GM12865 (cell line): ENCODE data around the gene RHOXF2.
"Not testable (repeated sequence)": the region's sequence is repeated elsewhere in the genome, so short reads cannot be mapped to it uniquely, and the experiment has no call there.

Experiments
- DNase-seq: peaks from one replicate; pipeline ENCODE4 v3.0.0; 2010; ENCODE audit warnings: low read depth
- H3K4me3 ChIP-seq: 2 replicates; pipeline ENCODE4 v1.5.1; 2011; ENCODE audit warnings: mild to moderate bottlenecking, low read depth, low read length, control low read depth
- CTCF ChIP-seq: IDR thresholded peaks from 2 replicates; pipeline ENCODE4 v1.5.1; 2011; ENCODE audit warnings: low read length, control low read depth, low read depth, inconsistent platforms; ENCODE audit not compliant: insufficient read depth; ENCODE audit errors: missing control alignments

The RHOXF2 gene

GRCh38 chrX:120158313-120158712, at the start of gene RHOXF2:
Gene RHOXF2 (plus strand): TSS chrX:120158613. CDS start chrX:120158751, 138 bp downstream.
- H3K4me3 ChIP-seq, DNase-seq: not testable (repeated sequence)

- TF ChIP-seq CTCF, result no peak
- no peak overlapping the region for H3K4me3 ChIP-seq
- no peak for DNase-seq
Observed at GRCh38 chrX:120109378-120109777, 49.0 kb upstream of the RHOXF2 start.

GRCh38 chrX:120111611-120112010, 46.8 kb upstream of the RHOXF2 start:
- H3K4me3 ChIP-seq, result no peak overlapping the region
- no peak for TF ChIP-seq CTCF
- no peak for DNase-seq

GRCh38 chrX:120115438-120115963, 42.9 kb upstream of the RHOXF2 start, which contains the start of gene RHOXF1:
Gene RHOXF1 (minus strand): TSS chrX:120115913. CDS start chrX:120115862, 51 bp downstream.
- no peak within 1 kb of the TSS for H3K4me3 ChIP-seq
- TF ChIP-seq CTCF, result no peak
- no peak for DNase-seq

GRCh38 chrX:120120223-120120622, 38.2 kb upstream of the RHOXF2 start:
- TF ChIP-seq CTCF, result no peak

GRCh38 chrX:120125444-120125843, 33.0 kb upstream of the RHOXF2 start:
- DNase-seq, result no peak
- TF ChIP-seq CTCF, result no peak

More at GRCh38 chrX:120120223-120120622, 38.2 kb upstream of the RHOXF2 start:
- no peak overlapping the region for H3K4me3 ChIP-seq
- DNase-seq, result no peak

GRCh38 chrX:120128306-120128846, 30.0 kb upstream of the RHOXF2 start:
- H3K4me3 ChIP-seq, DNase-seq: not testable (repeated sequence)

More at GRCh38 chrX:120125444-120125843, 33.0 kb upstream of the RHOXF2 start:
- H3K4me3 ChIP-seq, result no peak overlapping the region

GRCh38 chrX:120136128-120136527, 22.3 kb upstream of the RHOXF2 start:
- DNase-seq, result peak; percentile 26
- no peak for TF ChIP-seq CTCF
- no peak overlapping the region for H3K4me3 ChIP-seq
